Activated CD4-positive, CD25-positive, alpha-beta regulatory T cell treated with anti-CD3 and anti-CD28 coated beads, Interleukin-2, amount 50 U/mL, for 24 hours (primary cell): Measurements from ENCODE around the gene RNF186.

Experiments used
- ATAC-seq, 2 donors: fragments of 150-1000 bp; cut with Tn5 transposase; one replicate each; pipeline ENCODE4 v1.10.0; 2021; ENCODE audit warnings: mild to moderate bottlenecking in 1 of 2, moderate library complexity in 1 of 2

The RNF186 gene

GRCh38 chr1:19792237-19793002 is 22.7 kb downstream of the RNF186 start:
- ATAC-seq: no peak

- ATAC-seq: peak in 1 of 2 donors; percentile 7
Measured at GRCh38 chr1:19790061-19790975, 24.8 kb downstream of the RNF186 start.

GRCh38 chr1:19786988-19787423 is 28.1 kb downstream of the RNF186 start:
- ATAC-seq: no peak

- no peak for ATAC-seq
Measured at GRCh38 chr1:19785660-19786059, 29.4 kb downstream of the RNF186 start.

GRCh38 chr1:19780267-19780877 is 34.7 kb downstream of the RNF186 start:
- no peak for ATAC-seq

GRCh38 chr1:19776933-19777332 is 38.1 kb downstream of the RNF186 start:
- no peak for ATAC-seq

GRCh38 chr1:19776287-19776686 is 38.8 kb downstream of the RNF186 start:
- ATAC-seq: no peak

- no peak for ATAC-seq
Measured at GRCh38 chr1:19775831-19776230, 39.3 kb downstream of the RNF186 start.

- no peak for ATAC-seq
Measured at GRCh38 chr1:19775317-19775716, 39.8 kb downstream of the RNF186 start.

- no peak for ATAC-seq
Measured at GRCh38 chr1:19774180-19774785, 40.8 kb downstream of the RNF186 start.

- ATAC-seq: no peak
Measured at GRCh38 chr1:19773485-19773884, 41.6 kb downstream of the RNF186 start.

GRCh38 chr1:19772053-19772452 is 43.0 kb downstream of the RNF186 start:
- no peak for ATAC-seq

- no peak for ATAC-seq
Measured at GRCh38 chr1:19771350-19771749, 43.7 kb downstream of the RNF186 start.

GRCh38 chr1:19770436-19771190 is 44.5 kb downstream of the RNF186 start:
- no peak for ATAC-seq

- ATAC-seq: no peak
Measured at GRCh38 chr1:19769211-19769932, 45.7 kb downstream of the RNF186 start.

GRCh38 chr1:19768353-19769210 is 46.5 kb downstream of the RNF186 start:
- ATAC-seq: no peak

GRCh38 chr1:19765623-19766022 is 49.5 kb downstream of the RNF186 start:
- peak in 1 of 2 donors; percentile 75 for ATAC-seq

GRCh38 chr1:19764848-19765247 is 50.2 kb downstream of the RNF186 start:
- peak; percentile 32 to 68 for ATAC-seq
